Measurements from ENCODE around the gene INPP4B.
A peak's percentile ranks its signal among the peaks of the same experiment; 100 is the strongest.
"Not testable (repeated sequence)": the region's sequence is repeated elsewhere in the genome, so short reads cannot be mapped to it uniquely, and the experiment has no call there.

Gene INPP4B

GRCh38 chr4:142540483-142540804 is 305.7 kb downstream of the INPP4B start:
- DNase-seq (ENCODE audit: low spot score) = no peak

- no peak for DNase-seq (ENCODE audit: low spot score)
Observed at GRCh38 chr4:142539796-142540482, 306.2 kb downstream of the INPP4B start.

- DNase-seq (ENCODE audit: low spot score) = no peak
Observed at GRCh38 chr4:142535009-142535408, 311.1 kb downstream of the INPP4B start.

- DNase-seq (ENCODE audit: low spot score) = no peak
Observed at GRCh38 chr4:142532054-142532453, 314.0 kb downstream of the INPP4B start.

DNA sequence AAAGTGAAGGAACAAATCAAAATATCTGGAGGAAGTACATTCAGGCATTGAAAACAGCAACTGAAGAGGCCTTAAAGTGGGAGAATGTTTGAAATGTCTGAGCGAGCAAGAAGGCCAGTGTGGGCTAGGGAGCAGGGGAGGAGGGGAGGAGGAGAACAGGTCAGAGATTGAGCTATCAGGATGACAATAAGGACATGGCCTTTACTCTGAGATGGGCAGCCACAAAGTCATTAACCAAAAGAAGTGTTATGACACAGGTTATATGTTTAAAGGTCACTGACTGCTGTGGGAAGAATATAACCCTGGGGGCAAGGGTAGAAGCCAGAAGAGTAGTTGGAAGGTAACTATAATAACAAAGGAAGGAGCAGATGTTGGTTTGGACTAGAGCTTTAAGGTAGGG is 315.4 kb downstream of the INPP4B start:
- no peak for DNase-seq (ENCODE audit: low spot score)

DNA sequence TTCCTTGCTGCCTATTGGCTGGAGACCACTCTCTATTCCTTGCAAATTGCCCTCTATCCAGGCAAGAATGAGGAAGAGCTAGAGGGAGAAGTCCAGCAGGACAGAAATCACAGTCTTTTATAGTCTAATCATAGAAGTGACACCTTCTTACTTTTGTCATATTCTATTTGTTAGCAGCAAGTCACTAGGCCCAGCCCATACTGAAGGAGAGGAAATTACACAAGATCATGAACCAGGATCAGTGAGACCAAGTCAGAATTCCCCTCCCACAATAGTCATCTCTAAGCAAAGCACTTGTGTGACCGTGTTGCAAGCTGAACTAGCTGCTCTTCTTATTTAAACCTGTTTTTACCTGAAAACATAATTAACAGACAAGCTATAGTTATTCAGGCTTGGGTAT is 317.7 kb downstream of the INPP4B start:
- no peak for DNase-seq (ENCODE audit: low spot score)

- no peak for DNase-seq (ENCODE audit: low spot score)
Observed at GRCh38 chr4:142523111-142523510, 323.0 kb downstream of the INPP4B start.

DNA sequence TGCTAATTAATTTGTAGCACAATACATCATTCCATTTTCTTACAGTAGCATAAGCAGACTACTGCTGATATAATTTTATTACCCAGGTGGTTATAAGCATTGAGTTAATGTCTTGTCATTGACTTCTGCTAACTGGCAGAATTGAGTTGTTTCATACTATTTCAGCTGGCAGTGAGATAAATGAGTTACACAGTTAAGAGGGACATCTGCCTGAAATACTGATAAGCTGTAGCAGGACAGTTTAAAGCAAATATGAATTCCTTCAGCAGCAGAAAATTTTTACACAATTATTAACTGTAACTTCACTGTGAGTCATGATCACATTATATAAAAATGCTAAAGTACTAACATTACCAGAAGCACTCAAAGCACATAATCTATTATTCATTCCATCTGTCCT is 326.8 kb downstream of the INPP4B start:
- no peak for DNase-seq (ENCODE audit: low spot score)

DNA sequence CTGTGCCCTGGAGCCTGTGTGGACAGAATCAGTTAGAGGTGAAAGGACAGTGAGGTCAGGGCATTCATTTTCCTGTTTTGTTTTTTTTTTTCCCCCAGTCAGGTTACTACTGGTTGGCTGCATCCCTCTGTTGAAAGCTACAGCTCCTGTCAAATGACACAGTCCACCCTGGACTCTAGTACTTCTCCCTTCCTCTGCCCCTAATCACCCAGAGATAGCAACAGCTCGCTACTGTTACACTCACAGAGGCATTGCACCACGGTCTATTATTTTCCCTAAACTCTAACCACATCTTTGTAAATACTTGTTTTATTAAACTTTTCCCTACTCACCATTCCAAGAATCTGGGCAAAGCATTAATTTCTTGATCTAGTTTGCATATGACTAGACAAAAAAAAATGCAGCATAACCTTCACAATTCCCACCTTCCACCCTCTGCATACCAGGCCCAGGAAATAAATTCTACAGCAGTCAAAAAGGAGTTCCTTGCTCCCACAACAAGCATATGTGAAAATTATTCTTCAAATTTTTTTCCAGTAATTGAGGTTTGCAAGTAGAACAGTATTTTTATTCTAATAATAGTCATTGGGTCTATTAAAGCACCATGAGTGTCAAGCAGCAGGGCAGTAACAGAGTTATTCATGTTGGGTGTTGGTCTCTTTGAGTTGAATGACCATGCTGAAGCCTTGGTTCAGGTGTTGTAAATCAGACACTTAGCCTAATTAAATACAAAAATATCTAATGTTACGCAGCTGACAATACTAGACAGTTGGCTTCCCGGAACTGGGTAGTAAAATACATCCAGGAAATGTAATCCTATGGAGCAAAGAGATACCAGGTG is 329.2 kb downstream of the INPP4B start:
- DNase-seq (ENCODE audit: low spot score) = no peak

GRCh38 chr4:142512161-142512560 is 333.9 kb downstream of the INPP4B start:
- DNase-seq (ENCODE audit: low spot score) = no peak

DNA sequence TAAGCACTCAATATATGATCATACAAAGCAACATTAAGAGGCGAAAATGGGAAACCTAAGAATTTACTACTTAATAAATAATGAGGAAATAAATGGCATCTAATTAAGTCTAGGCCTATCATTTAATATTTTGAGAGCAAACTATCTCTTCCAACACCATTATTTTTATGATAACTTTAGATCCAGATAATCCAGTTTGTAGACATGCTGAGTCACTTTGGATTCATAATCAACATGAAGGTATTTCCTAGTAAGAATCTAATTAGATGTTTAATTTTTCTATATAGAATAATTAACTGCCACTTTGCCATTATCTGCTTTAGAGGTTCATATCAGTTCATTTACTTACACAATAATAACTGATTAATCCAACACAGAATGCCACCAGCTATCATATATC is 336.2 kb downstream of the INPP4B start:
- no peak for DNase-seq (ENCODE audit: low spot score)

DNA sequence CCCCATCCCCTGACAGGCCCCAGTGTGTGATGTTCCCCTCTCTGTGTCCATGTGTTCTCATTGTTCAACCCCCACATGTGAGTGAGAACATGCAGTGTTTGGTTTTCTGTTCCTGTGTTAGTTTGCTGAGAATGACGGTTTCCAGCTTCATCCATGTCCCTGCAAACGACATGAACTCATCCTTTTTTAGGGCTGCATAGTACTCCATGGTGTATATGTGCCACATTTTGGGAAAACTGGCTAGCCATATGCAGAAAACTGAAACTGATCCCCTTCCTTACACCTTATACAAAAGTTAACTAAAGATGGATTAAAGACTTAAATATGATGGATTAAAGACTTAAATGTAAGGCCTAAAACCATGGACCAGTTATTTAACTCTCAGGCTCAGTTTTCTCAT is 336.7 kb downstream of the INPP4B start:
- not testable (repeated sequence) for DNase-seq (ENCODE audit: low spot score)

DNA sequence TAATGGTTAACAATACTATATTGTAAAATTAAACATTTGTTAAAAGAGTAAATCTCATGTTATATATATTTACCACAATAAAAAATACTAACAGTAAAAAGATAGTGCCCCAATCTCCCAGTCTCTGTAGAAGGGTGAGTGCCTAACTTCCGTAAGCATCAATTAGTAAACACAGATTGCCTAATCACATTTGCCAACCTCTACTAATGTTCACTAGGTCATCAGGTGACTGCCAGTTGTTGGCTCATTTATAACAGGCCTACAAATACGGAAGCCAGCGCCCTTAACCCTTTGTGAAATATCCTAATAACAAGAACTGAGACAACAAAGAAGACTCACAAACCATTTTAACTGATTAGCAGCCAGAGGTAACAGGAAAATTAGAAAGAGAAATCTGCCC is 345.1 kb downstream of the INPP4B start:
- DNase-seq (ENCODE audit: low spot score) = no peak

GRCh38 chr4:142497606-142498005 is 348.5 kb downstream of the INPP4B start:
- no peak for DNase-seq (ENCODE audit: low spot score)

DNA sequence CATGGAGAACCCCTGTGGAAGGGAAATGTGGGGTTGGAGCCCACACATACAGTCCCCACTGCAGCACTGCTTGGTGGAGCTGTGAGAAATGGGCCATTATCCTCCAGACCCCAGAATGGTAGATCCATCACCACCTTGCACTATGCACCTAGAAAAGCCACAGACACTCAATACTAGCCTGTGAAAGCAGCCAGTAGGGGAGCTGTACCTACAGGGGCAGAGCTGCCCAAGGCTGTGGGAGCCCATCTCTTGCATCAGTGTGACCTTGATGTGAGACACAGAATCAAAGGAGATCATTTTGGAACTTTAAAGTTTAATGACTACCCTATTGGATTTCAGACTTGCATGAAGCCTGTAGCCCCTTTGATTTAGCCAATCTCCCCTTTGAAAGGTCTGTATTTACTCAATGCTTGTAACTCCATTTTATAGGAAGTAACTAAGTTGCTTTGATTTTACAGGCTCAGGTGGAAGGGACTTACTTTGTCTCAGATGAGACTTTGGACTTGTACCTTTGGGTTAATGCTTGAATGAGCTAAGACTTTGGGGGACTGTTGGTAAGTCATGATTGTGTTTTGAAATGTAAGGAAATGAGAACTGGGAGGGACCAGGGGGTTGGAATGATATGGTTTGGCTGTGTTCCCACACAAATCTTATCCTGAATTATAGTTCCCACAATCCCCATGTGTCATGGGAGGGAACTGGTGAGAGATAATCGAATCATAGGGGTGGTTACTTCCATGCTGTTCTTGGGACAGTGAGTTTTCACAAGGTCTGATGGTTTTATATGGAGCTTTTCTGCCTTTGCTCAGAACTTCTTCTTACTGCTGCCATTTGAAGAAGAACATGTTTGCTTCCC is 352.6 kb downstream of the INPP4B start:
- no peak for DNase-seq (ENCODE audit: low spot score)

- no peak for DNase-seq (ENCODE audit: low spot score)
Observed at GRCh38 chr4:142485452-142485851, 360.6 kb downstream of the INPP4B start.

- DNase-seq (ENCODE audit: low spot score) = no peak
Observed at GRCh38 chr4:142480244-142480643, 365.9 kb downstream of the INPP4B start.

GRCh38 chr4:142475663-142476062 is 370.4 kb downstream of the INPP4B start:
- no peak for DNase-seq (ENCODE audit: low spot score)

DNA sequence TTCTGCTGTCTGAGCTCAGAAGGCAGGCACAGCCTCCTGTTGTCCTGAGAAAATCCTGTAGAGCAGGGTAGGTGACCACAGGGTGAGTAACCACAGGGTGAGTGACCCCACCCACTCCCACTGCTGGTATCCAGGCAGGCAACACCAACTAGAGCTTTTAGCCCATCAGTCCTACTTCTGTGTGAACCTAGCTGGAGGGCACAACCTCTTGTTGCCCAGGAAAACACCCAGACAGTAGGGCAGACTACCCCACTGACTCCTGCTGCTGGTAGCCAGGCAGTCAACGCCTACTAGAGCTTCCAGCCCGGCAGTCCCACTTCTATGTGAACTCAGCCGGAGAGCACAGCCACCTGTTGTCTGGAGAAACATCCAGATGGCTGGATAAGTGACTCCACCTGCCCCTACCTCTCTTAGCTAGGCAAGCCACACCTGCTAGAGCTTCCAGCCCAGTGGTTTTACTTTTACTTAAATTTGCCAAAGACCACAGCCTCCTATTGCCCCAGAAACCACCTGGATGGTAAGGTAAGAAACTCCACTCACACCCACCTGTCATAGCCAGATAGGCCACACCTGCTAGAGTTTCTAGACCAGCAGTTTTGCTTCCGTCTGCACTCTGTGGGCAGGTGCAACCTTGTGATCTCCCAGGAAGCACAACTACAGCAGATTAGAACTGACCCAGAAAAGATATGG is 371.6 kb downstream of the INPP4B start:
- peak; percentile 17 for DNase-seq (ENCODE audit: low spot score)

DNA sequence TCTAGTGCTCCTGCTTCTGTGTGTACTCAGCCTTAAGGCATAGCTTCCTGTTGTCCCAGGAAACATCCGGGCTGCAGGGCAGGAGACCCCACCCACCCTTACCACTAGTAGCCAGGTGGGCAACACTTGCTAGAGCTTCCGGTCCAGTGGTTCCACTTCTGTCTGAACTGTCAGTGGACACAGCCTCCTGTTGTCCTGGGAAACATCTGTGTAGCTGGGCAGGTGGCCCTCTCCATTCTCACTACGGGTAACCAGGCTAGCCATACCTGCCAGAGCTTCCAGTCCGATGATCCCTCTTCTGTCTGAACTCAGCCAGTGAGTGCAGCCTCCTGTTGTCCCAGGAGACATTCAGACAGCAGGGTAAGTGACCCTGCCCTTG is 372.2 kb downstream of the INPP4B start:
- DNase-seq (ENCODE audit: low spot score) = no peak

- no peak for DNase-seq (ENCODE audit: low spot score)
Observed at GRCh38 chr4:142473218-142473959, 372.7 kb downstream of the INPP4B start.

- no peak for DNase-seq (ENCODE audit: low spot score)
Observed at GRCh38 chr4:142467088-142467487, 379.0 kb downstream of the INPP4B start.
